Fibroblast of lung (primary cell): ENCODE measurements around the gene ENTPD6. TPM values are rescaled to one million over a fixed set of nuclear protein-coding genes. Genes with fewer than 3 reads are reported as not detected.

Source experiments
- DNase-seq, 2 donors: peaks; one replicate each; pipeline versions ENCODE4 v3.0.0 to v3.0.0-alpha.2; 2010; ENCODE audit warnings: low read depth in 2 of 2
- H2AFZ ChIP-seq: 2 replicates; pipeline ENCODE4 v1.5.1; 2012; ENCODE audit warnings: low read length, control low read depth, inconsistent platforms
- H3K27ac ChIP-seq: 2 replicates; pipeline ENCODE4 v1.5.1; 2011; ENCODE audit warnings: low read length, control low read depth; ENCODE audit not compliant: insufficient read depth
- H3K27me3 ChIP-seq: 2 replicates; pipeline ENCODE4 v1.5.1; 2011; ENCODE audit warnings: mild to moderate bottlenecking, low read length; ENCODE audit not compliant: control insufficient read depth, insufficient read depth
- H3K36me3 ChIP-seq: 2 replicates; pipeline ENCODE4 v1.5.1; 2011; ENCODE audit warnings: low read length; ENCODE audit not compliant: control insufficient read depth, insufficient read depth
- H3K4me1 ChIP-seq: 2 replicates; pipeline ENCODE4 v1.5.1; 2011; ENCODE audit warnings: low read length; ENCODE audit not compliant: control insufficient read depth, insufficient read depth; ENCODE audit errors: extremely low read depth
- H3K4me2 ChIP-seq: 2 replicates; pipeline ENCODE4 v1.5.1; 2011; ENCODE audit warnings: low read length, control low read depth; ENCODE audit not compliant: insufficient read depth; ENCODE audit errors: extremely low read depth
- H3K4me3 ChIP-seq, 4 experiments: fragments of 200-600 bp in 1 of 4; sonication (generic) in 1 of 4; replicated peaks in 1 of 4; 2 replicates each; pipeline ENCODE4 v1.5.1; 2011 to 2016; ENCODE audit warnings: low read length in 4 of 4, low read depth in 3 of 4, mild to moderate bottlenecking in 3 of 4, control low read depth in 2 of 4, inconsistent platforms in 1 of 4, mixed read lengths in 1 of 4; ENCODE audit not compliant: insufficient read depth in 1 of 4; ENCODE audit errors: control extremely low read depth in 1 of 4
- H3K79me2 ChIP-seq: 2 replicates; pipeline ENCODE4 v1.5.1; 2012; ENCODE audit warnings: mild to moderate bottlenecking, low read length, inconsistent platforms; ENCODE audit not compliant: control insufficient read depth, insufficient read depth
- H3K9ac ChIP-seq: 2 replicates; pipeline ENCODE4 v1.5.1; 2011; ENCODE audit warnings: mild to moderate bottlenecking, low read length, control low read depth; ENCODE audit not compliant: insufficient read depth
- H3K9me3 ChIP-seq: 2 replicates; pipeline ENCODE4 v1.5.1; 2012; ENCODE audit warnings: low read depth, low read length; ENCODE audit not compliant: control insufficient read depth, insufficient read depth
- H4K20me1 ChIP-seq: 2 replicates; pipeline ENCODE4 v1.5.1; 2011; ENCODE audit warnings: low read length; ENCODE audit not compliant: control insufficient read depth, insufficient read depth; ENCODE audit errors: extremely low read depth
- EZH2 ChIP-seq: IDR thresholded peaks from 2 replicates; pipeline ENCODE4 v1.5.1; 2012; ENCODE audit warnings: low read length, control low read depth, mild to moderate bottlenecking; ENCODE audit errors: missing control alignments
- polyA plus RNA-seq, 2 donors: library from polyadenylated mRNA; depleted of rRNA in 1 of 2; stranded (reverse) in 1 of 2; unstranded in 1 of 2; fragments of >200 nt; gene quantifications; 2 replicates each; pipeline ENCODE4 v1.2.1, GENCODE V29; 2011 to 2012; ENCODE audit warnings: missing spikeins in 1 of 2
- total RNA-seq: library from RNA; depleted of rRNA; stranded (reverse); fragments of >200 nt; gene quantifications from 2 replicates; pipeline ENCODE4 v1.2.1, GENCODE V29; 2014
- TF ChIP-seq, protein P1 (sequence below), 2 donors: IDR thresholded peaks in 1 of 2; conservative IDR thresholded peaks in 1 of 2; 1 replicate in 1 of 2; 2 replicates in 1 of 2; pipeline ENCODE4 v1.5.1; 2011 to 2012; ENCODE audit warnings: low read length in 2 of 2, control low read depth in 1 of 2, inconsistent platforms in 1 of 2, low read depth in 1 of 2, mild to moderate bottlenecking in 1 of 2

Gene ENTPD6
- total and polyA plus RNA-seq, 2 donors (not counting 1 experiment from before 2014, with no cell fraction given) = 45.7 to 56.5 TPM

- Histone ChIP-seq H3K4me1 (no peaks in the 10 kb centered on the region), H3K36me3 (peaks cover 7% of the 10 kb centered on the region), H3K4me2 (no peak overlapping the region), H3K79me2 (peaks cover 12% of the 10 kb centered on the region), H2AFZ (no peak overlapping the region), H3K9me3 (no peaks in the 10 kb centered on the region), H3K9ac (no peak overlapping the region), H4K20me1 (no peaks in the 10 kb centered on the region), H3K27me3 (no peaks in the 10 kb centered on the region), H3K4me3 (no peak overlapping the region), H3K27ac (no peak overlapping the region)
- TF ChIP-seq, protein P1, sequence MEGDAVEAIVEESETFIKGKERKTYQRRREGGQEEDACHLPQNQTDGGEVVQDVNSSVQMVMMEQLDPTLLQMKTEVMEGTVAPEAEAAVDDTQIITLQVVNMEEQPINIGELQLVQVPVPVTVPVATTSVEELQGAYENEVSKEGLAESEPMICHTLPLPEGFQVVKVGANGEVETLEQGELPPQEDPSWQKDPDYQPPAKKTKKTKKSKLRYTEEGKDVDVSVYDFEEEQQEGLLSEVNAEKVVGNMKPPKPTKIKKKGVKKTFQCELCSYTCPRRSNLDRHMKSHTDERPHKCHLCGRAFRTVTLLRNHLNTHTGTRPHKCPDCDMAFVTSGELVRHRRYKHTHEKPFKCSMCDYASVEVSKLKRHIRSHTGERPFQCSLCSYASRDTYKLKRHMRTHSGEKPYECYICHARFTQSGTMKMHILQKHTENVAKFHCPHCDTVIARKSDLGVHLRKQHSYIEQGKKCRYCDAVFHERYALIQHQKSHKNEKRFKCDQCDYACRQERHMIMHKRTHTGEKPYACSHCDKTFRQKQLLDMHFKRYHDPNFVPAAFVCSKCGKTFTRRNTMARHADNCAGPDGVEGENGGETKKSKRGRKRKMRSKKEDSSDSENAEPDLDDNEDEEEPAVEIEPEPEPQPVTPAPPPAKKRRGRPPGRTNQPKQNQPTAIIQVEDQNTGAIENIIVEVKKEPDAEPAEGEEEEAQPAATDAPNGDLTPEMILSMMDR (conservative IDR thresholded peaks at IDR 0.05 in 1 of 2, IDR thresholded peaks at IDR 0.05 in 1 of 2; ENCODE audit: low read depth in 1 of 2, low read length in 2 of 2) = no peak
- TF ChIP-seq EZH2 = no peak
- DNase-seq = no peak
These were observed 13.9 kb downstream of the ENTPD6 start for GRCh38 chr20:25209400-25209799.

- Histone ChIP-seq H3K4me2 (no peak overlapping the region), H3K9ac (no peak overlapping the region), H4K20me1 (no peaks in the 10 kb centered on the region), H2AFZ (no peak overlapping the region), H3K27me3 (no peaks in the 10 kb centered on the region), H3K36me3 (peaks cover 7% of the 10 kb centered on the region), H3K27ac (no peak overlapping the region), H3K79me2 (peaks cover 8% of the 10 kb centered on the region), H3K4me1 (no peaks in the 10 kb centered on the region), H3K9me3 (no peaks in the 10 kb centered on the region), H3K4me3 (no peak overlapping the region)
- DNase-seq = no peak
- TF ChIP-seq EZH2 = no peak
- TF ChIP-seq, protein P1 (conservative IDR thresholded peaks at IDR 0.05 in 1 of 2, IDR thresholded peaks at IDR 0.05 in 1 of 2; ENCODE audit: low read depth in 1 of 2, low read length in 2 of 2) = no peak
These were observed 14.4 kb downstream of the ENTPD6 start for GRCh38 chr20:25209911-25210310.

DNA sequence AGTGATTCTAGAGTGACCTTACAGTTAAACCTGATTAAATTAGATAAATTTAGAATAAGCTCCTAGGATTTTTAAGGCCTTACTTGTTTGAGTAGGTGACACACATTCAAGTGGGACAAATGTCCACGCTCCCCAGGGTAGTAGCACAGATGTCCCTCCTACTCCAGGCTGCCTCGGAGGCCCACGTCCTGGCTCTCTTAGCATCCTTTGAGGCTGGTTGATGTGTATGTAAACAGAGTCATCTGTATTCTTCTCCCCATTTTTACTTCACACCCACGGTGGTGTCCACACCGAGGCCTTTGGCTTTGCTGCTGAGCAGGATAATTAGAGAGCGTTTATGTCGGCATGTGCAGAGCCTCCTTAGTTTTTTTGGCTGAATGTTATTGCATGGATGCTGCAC, 15.8 kb downstream of the ENTPD6 start:
- no peak overlapping the region for H2AFZ ChIP-seq
- DNase-seq = no peak
- H3K4me1 ChIP-seq = no peaks in the 10 kb centered on the region
- H3K9me3 ChIP-seq = no peaks in the 10 kb centered on the region
- H3K79me2 ChIP-seq = no peaks in the 10 kb centered on the region
- H4K20me1 ChIP-seq = no peaks in the 10 kb centered on the region
- no peak overlapping the region for H3K9ac ChIP-seq
- no peak overlapping the region for H3K4me2 ChIP-seq
- no peak overlapping the region for H3K4me3 ChIP-seq
- TF ChIP-seq, protein P1 (conservative IDR thresholded peaks at IDR 0.05 in 1 of 2, IDR thresholded peaks at IDR 0.05 in 1 of 2; ENCODE audit: low read depth in 1 of 2, low read length in 2 of 2) = no peak
- no peak for TF ChIP-seq EZH2
- peaks cover 7% of the 10 kb centered on the region for H3K36me3 ChIP-seq
- no peak overlapping the region for H3K27ac ChIP-seq
- H3K27me3 ChIP-seq = no peaks in the 10 kb centered on the region
